ENCODE measurements around the gene EPAS1.

The EPAS1 gene

GRCh38 chr2:46325182-46325928 lies 28.1 kb downstream of the EPAS1 start:
- no peak for DNase-seq

DNA sequence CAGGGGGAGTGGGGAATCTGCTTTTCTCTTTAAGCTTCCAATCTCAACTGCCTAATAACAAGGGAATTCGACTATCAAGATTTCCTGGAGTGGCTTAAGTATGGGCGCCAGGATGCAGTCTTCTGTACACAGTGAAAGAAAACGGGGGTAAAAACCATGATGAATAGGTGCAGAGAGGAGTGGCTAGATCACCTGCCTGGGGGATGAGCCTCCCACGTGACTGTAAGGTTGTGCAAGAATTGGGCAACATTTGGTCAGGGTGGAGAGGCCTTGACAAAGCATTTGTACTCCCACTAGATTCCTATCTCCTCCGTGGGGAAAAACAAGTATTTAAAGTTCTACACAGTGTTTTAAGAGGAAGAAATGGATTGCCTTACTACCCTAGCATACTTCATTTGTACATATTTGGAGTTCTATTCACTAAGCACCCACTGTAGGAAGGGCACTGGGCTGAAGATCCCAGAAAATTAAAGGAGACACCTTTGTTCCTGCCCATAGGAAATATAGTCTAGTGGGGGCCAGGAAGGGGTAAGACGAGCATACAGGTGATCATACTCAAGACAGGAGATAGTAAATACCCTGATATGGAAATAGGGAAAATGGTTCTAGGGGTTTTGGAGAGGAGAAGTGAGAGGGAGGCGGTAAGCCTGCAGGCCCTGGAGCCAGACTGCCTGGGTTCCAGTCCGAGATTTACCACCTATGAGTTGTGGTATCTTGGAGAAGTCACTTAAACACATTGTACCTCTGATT lies 29.2 kb downstream of the EPAS1 start:
- no peak for DNase-seq

- no peak for DNase-seq
Measured at GRCh38 chr2:46327627-46328026, 30.4 kb downstream of the EPAS1 start.

GRCh38 chr2:46328291-46328690 lies 31.1 kb downstream of the EPAS1 start:
- no peak for DNase-seq

GRCh38 chr2:46328829-46329228 lies 31.6 kb downstream of the EPAS1 start:
- DNase-seq = no peak

GRCh38 chr2:46329340-46329739 lies 32.1 kb downstream of the EPAS1 start:
- DNase-seq = no peak

DNA sequence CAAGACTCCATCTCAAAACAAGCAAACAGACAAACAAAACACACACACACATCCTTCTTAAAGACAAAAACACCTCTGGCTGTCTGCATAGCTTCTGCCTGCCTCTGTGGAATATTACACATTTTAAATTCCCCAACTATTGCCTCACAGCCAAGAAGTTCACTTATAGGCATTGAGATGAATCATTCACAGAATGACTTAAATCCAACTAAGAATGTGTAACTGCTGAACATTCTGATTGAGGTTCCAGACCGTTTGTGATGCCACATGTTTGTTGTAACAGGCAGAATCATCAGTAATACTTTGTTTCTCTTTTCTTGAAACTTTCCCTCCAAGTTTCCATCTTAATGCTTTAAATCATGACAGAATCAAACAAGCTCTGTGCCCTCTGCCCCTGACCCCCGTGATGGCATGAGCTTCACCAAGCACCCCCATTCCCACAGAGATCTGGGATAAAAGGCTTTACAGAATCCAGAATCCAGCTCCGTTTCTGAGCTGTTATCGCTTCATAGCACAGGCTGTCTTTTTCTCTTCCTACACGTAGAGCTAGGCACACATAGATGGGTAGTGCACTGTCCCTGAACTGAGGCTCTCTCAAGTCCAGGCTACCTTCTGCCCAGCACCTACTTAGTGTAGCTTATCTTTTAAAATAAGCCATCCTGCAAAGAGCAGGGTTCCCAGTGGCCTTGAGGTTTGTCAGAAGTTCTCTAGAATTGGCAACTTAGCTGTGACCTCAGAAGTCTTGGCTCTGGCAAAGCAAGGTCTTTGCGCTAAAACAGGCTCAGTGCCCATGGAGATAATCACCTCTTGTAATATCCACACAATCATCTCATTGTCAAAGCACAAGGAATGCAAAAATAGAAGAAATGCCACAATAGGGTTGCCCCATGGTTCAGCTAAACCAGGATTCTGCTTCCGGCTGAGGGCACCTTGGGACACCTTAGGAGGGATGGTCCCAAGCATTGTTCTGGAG lies 32.9 kb downstream of the EPAS1 start:
- no peak for DNase-seq

GRCh38 chr2:46331109-46331766 lies 34.0 kb downstream of the EPAS1 start:
- no peak for DNase-seq

DNA sequence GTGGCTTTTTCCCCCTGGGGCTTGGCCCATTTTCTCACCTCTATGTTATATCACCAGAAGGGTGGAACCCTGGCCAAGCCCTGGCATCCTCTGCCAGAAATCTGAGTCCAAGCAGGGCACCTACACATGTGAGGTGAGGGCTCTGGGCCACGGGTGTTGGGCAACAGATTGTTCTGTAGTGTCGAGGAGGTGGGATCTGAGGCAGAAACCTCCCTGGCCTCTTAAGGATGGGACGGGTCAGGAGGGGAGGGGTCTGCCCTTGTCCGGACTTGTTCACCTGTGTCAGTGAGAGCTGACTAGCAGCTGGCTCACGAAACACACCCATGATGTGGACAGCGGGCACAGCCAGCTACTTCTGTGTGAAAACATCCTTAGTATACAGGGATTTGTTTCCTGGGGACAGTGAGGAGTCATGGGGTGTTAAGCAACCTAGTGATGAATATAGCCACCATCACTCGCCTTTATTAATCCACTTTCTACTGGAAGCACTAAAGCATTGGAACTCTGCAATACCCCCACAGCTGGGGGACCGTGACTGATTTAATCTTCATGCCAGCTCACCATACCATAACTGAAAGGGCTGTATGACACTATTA lies 35.6 kb downstream of the EPAS1 start:
- DNase-seq = no peak

DNA sequence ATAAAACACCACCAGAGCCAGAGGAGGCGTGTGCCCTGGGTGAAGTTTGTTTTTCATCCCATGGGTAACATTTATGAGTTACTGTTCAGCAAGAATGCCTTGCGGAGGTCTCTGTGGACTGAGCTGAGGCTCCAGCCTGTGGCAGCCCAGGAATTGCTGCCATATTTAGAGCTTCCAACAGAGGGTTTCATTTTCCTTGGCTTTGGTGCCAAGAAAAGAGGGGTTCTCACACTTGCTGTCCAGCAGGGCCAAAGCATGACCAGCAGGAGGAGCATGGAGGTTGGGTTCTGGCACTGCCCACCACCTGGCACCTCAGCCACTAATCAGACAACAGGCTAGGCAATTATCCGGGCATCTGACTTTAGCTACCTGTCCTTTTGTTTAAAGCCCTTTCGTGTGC lies 36.7 kb downstream of the EPAS1 start:
- no peak for DNase-seq

DNA sequence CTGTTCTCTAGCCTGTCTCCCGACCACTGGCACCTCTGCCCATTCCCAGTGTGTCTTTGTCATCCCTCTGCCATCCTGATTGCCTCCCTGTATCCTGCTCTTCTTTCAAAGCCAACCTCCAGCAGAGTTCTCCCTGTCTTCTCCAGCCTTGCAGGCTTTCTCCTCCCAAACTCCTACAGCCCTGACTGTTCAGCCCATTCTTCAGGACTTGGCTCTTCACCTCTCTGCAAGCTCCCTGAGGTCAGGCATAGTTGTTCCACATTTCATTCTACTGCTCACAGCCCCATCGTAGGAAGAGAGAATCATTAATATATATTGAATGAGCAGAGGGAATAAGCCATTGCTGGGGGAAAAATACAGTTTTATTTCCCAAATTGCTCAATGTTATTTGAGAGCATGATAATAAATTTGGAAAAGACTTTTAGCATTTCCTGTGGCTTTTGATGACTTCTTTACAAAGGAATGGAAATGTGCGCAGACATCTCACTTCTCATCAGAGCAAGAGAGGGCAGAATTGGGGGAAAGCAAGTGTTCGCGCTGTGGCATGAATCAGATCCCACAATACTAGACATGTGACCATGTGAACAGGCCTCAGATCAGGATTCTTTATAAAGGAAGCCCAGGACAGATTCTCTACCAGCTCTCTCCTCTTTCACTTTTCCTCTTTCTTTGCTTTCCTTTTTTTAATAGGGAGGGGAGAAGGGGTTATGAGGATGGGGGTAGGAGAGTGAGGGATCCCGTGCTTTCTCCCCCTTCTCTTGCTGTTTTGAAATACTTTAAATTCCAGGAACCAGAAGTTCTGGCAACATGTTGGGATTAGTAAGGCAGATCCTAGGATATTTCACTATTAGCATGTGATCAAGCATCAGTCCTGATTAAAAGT lies 37.4 kb downstream of the EPAS1 start:
- no peak for DNase-seq

DNA sequence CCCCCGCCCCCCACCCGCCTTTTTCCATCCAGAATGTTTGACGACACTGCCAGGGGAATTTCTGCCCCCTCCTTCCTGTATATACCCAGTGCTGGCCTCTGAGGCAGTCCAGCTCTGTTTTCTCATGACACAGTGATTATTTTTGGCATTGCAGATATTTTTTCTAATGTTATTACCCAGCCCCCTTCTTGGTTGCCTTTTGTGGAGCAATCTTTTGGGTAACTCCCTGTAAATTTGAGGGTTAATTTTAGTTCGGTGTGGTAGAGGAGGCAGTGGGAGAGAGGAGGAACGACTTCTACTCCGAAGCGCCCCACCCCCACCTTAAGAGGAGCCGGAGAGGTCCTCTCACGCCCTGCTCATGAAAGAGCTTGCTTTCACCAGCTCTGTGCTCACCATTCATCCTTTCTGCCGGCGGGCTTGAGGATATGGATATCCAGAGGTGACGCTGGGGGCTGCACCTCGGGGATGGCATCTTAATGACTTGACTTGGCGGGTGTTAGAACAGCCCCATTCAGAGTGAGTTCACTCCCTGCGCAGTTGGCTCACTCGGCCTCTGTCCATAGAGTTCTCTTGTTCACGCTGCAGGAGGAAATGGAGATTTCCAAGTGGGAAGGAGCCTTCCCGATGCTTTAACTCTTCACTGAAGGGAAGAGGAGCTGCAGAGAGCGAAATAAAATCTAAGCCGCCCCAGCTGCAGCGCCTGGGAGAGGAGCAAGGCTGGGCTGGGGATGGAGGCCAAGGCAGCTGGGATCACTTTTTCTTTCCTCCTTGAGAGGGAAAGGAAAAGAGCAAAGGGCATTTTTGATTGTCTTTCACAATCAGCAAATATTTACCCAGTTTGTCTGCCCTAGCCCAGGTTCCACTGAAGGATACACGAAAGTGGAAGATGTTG lies 38.4 kb downstream of the EPAS1 start:
- DNase-seq = no peak

- DNase-seq = no peak
Measured at GRCh38 chr2:46336283-46336959, 39.2 kb downstream of the EPAS1 start.

- no peak for DNase-seq
Measured at GRCh38 chr2:46337208-46337994, 40.2 kb downstream of the EPAS1 start.

DNA sequence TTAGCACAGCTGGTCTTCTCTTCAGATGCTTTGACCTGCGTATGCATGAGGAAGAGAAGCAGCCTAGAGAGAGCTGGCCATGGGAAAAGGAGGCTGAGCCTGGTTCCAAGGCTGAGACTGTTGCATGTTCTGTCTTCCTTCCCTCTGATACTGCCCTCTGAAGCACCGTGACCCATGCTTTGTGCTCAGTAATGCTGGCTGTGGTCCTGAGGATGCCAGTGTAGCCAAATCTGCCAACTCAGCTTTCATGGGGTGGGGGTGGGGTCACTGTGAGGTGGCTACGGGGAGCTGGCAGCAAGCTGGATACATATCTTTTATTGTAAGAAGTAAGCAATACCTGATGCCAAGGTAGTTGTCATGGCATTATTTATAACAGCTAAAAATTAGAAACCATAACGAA lies 41.5 kb downstream of the EPAS1 start:
- no peak for DNase-seq

DNA sequence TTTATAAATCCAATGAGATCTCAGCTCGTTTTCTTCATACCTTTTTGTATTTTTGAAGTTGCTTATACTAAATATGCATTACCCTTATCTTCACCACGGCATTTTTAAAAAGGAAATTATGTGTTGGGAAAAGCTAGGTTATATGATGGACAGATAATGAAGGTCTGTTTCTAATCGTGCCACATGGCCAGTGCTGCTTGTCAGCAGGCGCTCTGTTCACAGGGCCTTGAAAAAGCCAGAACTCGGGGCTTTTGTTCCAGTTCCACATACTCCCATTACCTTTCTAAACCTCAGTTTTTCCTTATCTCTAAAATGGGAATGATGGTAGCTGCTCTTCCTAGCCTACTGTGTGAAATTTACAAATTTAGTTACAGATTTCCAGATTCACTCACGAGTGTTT lies 42.0 kb downstream of the EPAS1 start:
- no peak for DNase-seq

GRCh38 chr2:46339676-46340459 lies 42.7 kb downstream of the EPAS1 start:
- no peak for DNase-seq

Measured in effector CD8-positive, alpha-beta T cell (primary cell).